ENCODE measurements around the gene ATG9B.
A peak's percentile ranks its signal among the peaks of the same experiment; 100 is the strongest.
"Not testable (repeated sequence)": the region's sequence is repeated elsewhere in the genome, so short reads cannot be mapped to it uniquely, and the experiment has no call there.

Gene ATG9B

GRCh38 chr7:151057989-151058780, 33.9 kb upstream of the ATG9B start:
- peak; percentile 97 for DNase-seq

GRCh38 chr7:151057506-151057988, 33.3 kb upstream of the ATG9B start, which contains the start of gene CDK5:
Gene CDK5 (minus strand): TSS chr7:151057897. CDS start chr7:151057848, 49 bp downstream.
- DNase-seq = no peak

- DNase-seq = no peak
These were observed 32.6 kb upstream of the ATG9B start for GRCh38 chr7:151056666-151057505.

GRCh38 chr7:151056283-151056665, 32.0 kb upstream of the ATG9B start:
- DNase-seq = no peak

GRCh38 chr7:151053751-151054150, 29.5 kb upstream of the ATG9B start:
- no peak for DNase-seq

GRCh38 chr7:151053096-151053495, 28.8 kb upstream of the ATG9B start:
- DNase-seq = no peak

- DNase-seq = peak; percentile 57
These were observed 26.8 kb upstream of the ATG9B start for GRCh38 chr7:151051108-151051507.

GRCh38 chr7:151048911-151049463, 24.7 kb upstream of the ATG9B start:
- DNase-seq = no peak

- no peak for DNase-seq
These were observed 23.9 kb upstream of the ATG9B start, which contains the start of gene ASIC3 for GRCh38 chr7:151047976-151048815. Gene ASIC3 (plus strand): TSS chr7:151048531. CDS start chr7:151048886, 355 bp downstream.

- DNase-seq = no peak
These were observed 22.6 kb upstream of the ATG9B start for GRCh38 chr7:151046603-151047573.

- no peak for DNase-seq
These were observed 21.7 kb upstream of the ATG9B start for GRCh38 chr7:151045967-151046366.

GRCh38 chr7:151045262-151045661, 21.0 kb upstream of the ATG9B start:
- no peak for DNase-seq

- DNase-seq = no peak
These were observed 19.7 kb upstream of the ATG9B start for GRCh38 chr7:151043959-151044358.

- not testable (repeated sequence) for DNase-seq
These were observed 19.2 kb upstream of the ATG9B start for GRCh38 chr7:151043449-151043848.

GRCh38 chr7:151040616-151041375, 16.5 kb upstream of the ATG9B start:
- no peak for DNase-seq

- DNase-seq = no peak
These were observed 15.7 kb upstream of the ATG9B start for GRCh38 chr7:151039850-151040548.

GRCh38 chr7:151038951-151039849, 14.9 kb upstream of the ATG9B start:
- DNase-seq = peak; percentile 80

GRCh38 chr7:151035902-151036301, 11.6 kb upstream of the ATG9B start:
- DNase-seq = no peak
